PC-3 (cell line): Measurements from ENCODE around the gene PTOV1. TPM values are rescaled to one million over a fixed set of nuclear protein-coding genes. Genes with fewer than 3 reads are reported as not detected.

Experiments
- ATAC-seq: fragments of 200-7000 bp; cut with Tn5 transposase; 2 replicates; pipeline ENCODE4 v1.9.1; 2020; ENCODE audit warnings: mild to moderate bottlenecking, moderate library complexity
- BruUV-seq: library from RNA; stranded (reverse); fragments of 400-500 nt; replicated peaks from 2 replicates; lab custom pipeline; 2021; lab: Mats Ljungman, UMichigan
- CTCF ChIA-PET: fragments of 300-600 bp; sonication (Branson Sonifier 250); formaldehyde crosslinking; loops from one replicate; lab custom pipeline; 2022; ENCODE audit warnings: antibody characterized with exemption; lab: Charles Lee
- POLR2A ChIA-PET: fragments of 300-600 bp; sonication (Branson Sonifier 250); formaldehyde crosslinking; loops from one replicate; lab custom pipeline; 2022; ENCODE audit warnings: antibody characterized with exemption; ENCODE audit not compliant: unreplicated experiment; lab: Charles Lee
- DNase-seq: peaks from one replicate; pipeline ENCODE4 v3.0.0-alpha.2; 2015
- H2AFZ ChIP-seq: fragments of 300-600 bp; sonication (generic); 2 replicates; pipeline ENCODE4 v1.6.0; 2016; ENCODE audit warnings: antibody characterized with exemption, low read length
- H3F3A ChIP-seq: fragments of 300-600 bp; sonication (generic); one replicate; pipeline ENCODE4 v1.6.0; 2017; ENCODE audit warnings: antibody characterized with exemption, low read length, control low read depth, mild to moderate bottlenecking; ENCODE audit not compliant: unreplicated experiment
- H3K27ac ChIP-seq: fragments of 300-600 bp; sonication (generic); 2 replicates; pipeline ENCODE4 v1.5.1; 2016; ENCODE audit warnings: mild to moderate bottlenecking, low read length
- H3K27me3 ChIP-seq: fragments of 300-600 bp; sonication (generic); 2 replicates; pipeline ENCODE4 v1.6.1; 2016; ENCODE audit warnings: low read length, mixed read lengths
- H3K36me3 ChIP-seq: fragments of 300-600 bp; sonication (generic); 2 replicates; pipeline ENCODE4 v1.6.1; 2016; ENCODE audit warnings: low read depth, mixed run types, low read length, mixed read lengths
- H3K4me1 ChIP-seq: fragments of 300-600 bp; sonication (generic); 2 replicates; pipeline ENCODE4 v1.5.1; 2016; ENCODE audit warnings: low read length; ENCODE audit not compliant: insufficient read depth
- H3K4me2 ChIP-seq: fragments of 300-600 bp; sonication (generic); 2 replicates; pipeline ENCODE4 v1.6.0; 2016; ENCODE audit warnings: low read length
- H3K4me3 ChIP-seq: fragments of 300-600 bp; sonication (generic); 2 replicates; pipeline ENCODE4 v1.5.1; 2016; ENCODE audit warnings: mild to moderate bottlenecking, low read length, mixed read lengths
- H3K79me2 ChIP-seq: fragments of 300-600 bp; sonication (generic); 2 replicates; pipeline ENCODE4 v1.6.1; 2017; ENCODE audit warnings: low read length, mixed read lengths
- H3K9ac ChIP-seq: fragments of 300-600 bp; sonication (generic); 2 replicates; pipeline ENCODE4 v1.6.0; 2016; ENCODE audit warnings: mild to moderate bottlenecking, low read length
- H3K9me2 ChIP-seq: fragments of 300-600 bp; sonication (generic); replicated peaks from 2 replicates; pipeline ENCODE4 v1.6.1; 2016; ENCODE audit warnings: mixed run types, low read length, mixed read lengths
- H3K9me3 ChIP-seq: fragments of 300-600 bp; sonication (generic); 2 replicates; pipeline ENCODE4 v1.6.1; 2016; ENCODE audit warnings: low read length, mixed read lengths
- H4K20me1 ChIP-seq: fragments of 300-600 bp; sonication (generic); 2 replicates; pipeline ENCODE4 v1.6.1; 2016; ENCODE audit warnings: low read length, mixed read lengths
- CTCF ChIP-seq: fragments of 300-600 bp; sonication (generic); conservative IDR thresholded peaks from 2 replicates; pipeline ENCODE4 v1.5.1; 2017; ENCODE audit warnings: antibody characterized with exemption, low read depth, mild to moderate bottlenecking, low read length
- EZH2 ChIP-seq: fragments of 300-600 bp; sonication (generic); IDR thresholded peaks from one replicate; pipeline ENCODE4 v1.6.1; 2017; ENCODE audit warnings: antibody characterized with exemption, mild to moderate bottlenecking, low read length; ENCODE audit not compliant: unreplicated experiment
- EZH2phosphoT487 ChIP-seq: fragments of 300-600 bp; sonication (generic); IDR thresholded peaks from 2 replicates; pipeline ENCODE4 v1.6.1; 2018; ENCODE audit warnings: mild to moderate bottlenecking, antibody characterized with exemption, low read length, borderline replicate concordance
- intact Hi-C: fragments of 100-400 bp; cut with micrococcal nuclease; formaldehyde crosslinking; loops from 2 replicates; pipeline ENCODE4 v1.9.0; 2023
- total RNA-seq: library from RNA; depleted of rRNA; stranded (reverse); fragments of >200 nt; gene quantifications from 2 replicates; pipeline ENCODE4 v1.2.3, GENCODE V29; 2014

PTOV1 gene
- total RNA-seq, 1 experiment from 2014 or later, result 148 TPM

- Histone ChIP-seq H3K4me3 (no peak overlapping the region), H2AFZ (no peak overlapping the region), H3K4me2 (no peak overlapping the region), H3K9ac (no peak overlapping the region), H3K36me3 (no peaks in the 10 kb centered on the region), H3K27me3 (no peaks in the 10 kb centered on the region), H3F3A (no peaks in the 10 kb centered on the region), H3K9me3 (no peaks in the 10 kb centered on the region), H3K4me1 (peaks cover 24% of the 10 kb centered on the region), H4K20me1 (no peaks in the 10 kb centered on the region), H3K27ac (no peak overlapping the region), H3K79me2 (peaks cover 12% of the 10 kb centered on the region), H3K9me2 (no peaks in the 10 kb centered on the region)
- ATAC-seq (no peak), DNase-seq (no peak)
- no TSS peak for BruUV-seq
- ChIA-PET CTCF (no interaction called here), POLR2A (no interaction called here)
- TF ChIP-seq EZH2 (no peak), EZH2phosphoT487 (no peak), CTCF (no peak)
- intact Hi-C loops, result loop anchor here (5.0 kb wide), 1 partner anchor 94 kb away; no protein-coding TSS in a partner anchor
Measured at GRCh38 chr19:49846408-49846807, 4.6 kb upstream of the PTOV1 start.

- H3K9me3 ChIP-seq, result no peaks in the 10 kb centered on the region
- peak overlapping the region; percentile 68 for H3K4me2 ChIP-seq
- BruUV-seq, result no TSS peak
- no peaks in the 10 kb centered on the region for H3F3A ChIP-seq
- peaks cover 26% of the 10 kb centered on the region for H3K79me2 ChIP-seq
- ATAC-seq, result peak; percentile 31
- POLR2A ChIA-PET, result interaction anchor here (0.7 to 0.9 kb wide), 3 partner anchors 21 to 605 kb away, joined by 3 to 8 read pairs (median 3); no protein-coding TSS in a partner anchor
- peaks cover 11% of the 10 kb centered on the region; the same call in 1 of the 2 replicates for H4K20me1 ChIP-seq
- H3K36me3 ChIP-seq, result no peaks in the 10 kb centered on the region
- H3K27ac ChIP-seq, result peak overlapping the region; percentile 66
- H3K9ac ChIP-seq, result no peak overlapping the region; the same call in 1 of the 2 replicates
- H2AFZ ChIP-seq, result no peak overlapping the region
- peak overlapping the region; percentile 9; the same call in 1 of the 2 replicates for H3K4me3 ChIP-seq
- CTCF ChIA-PET, result interaction anchor here (0.6 to 0.7 kb wide), 3 partner anchors 60 to 173 kb away, joined by 4 to 5 read pairs (median 5); partner anchors contain the start of gene AP2A1
- H3K9me2 ChIP-seq, result no peaks in the 10 kb centered on the region
- H3K4me1 ChIP-seq, result peaks cover 35% of the 10 kb centered on the region
- TF ChIP-seq EZH2 (no peak), CTCF (no peak), EZH2phosphoT487 (no peak)
- no peaks in the 10 kb centered on the region for H3K27me3 ChIP-seq
- intact Hi-C loops, result loop anchor here (5.0 kb wide), 1 partner anchor 96 kb away; no protein-coding TSS in a partner anchor
- peak; percentile 95 for DNase-seq
Measured at GRCh38 chr19:49847731-49848696, 2.9 kb upstream of the PTOV1 start.
